Activated CD4-positive, alpha-beta T cell treated with anti-CD3 and anti-CD28 coated beads, Interleukin-2, Interleukin-4, amounts not matched to agents 100 ng/mL and 50 ng/mL, durations not matched to agents 16 hours and 8 hours (primary cell): Measurements from ENCODE around the gene DHRSX.
"Not testable (repeated sequence)": the region's sequence is repeated elsewhere in the genome, so short reads cannot be mapped to it uniquely, and the experiment has no call there.

Experiments used
- DNase-seq: peaks from one replicate; pipeline ENCODE4 v3.0.0-alpha.2; 2020; ENCODE audit warnings: low spot score

DHRSX gene

DNA sequence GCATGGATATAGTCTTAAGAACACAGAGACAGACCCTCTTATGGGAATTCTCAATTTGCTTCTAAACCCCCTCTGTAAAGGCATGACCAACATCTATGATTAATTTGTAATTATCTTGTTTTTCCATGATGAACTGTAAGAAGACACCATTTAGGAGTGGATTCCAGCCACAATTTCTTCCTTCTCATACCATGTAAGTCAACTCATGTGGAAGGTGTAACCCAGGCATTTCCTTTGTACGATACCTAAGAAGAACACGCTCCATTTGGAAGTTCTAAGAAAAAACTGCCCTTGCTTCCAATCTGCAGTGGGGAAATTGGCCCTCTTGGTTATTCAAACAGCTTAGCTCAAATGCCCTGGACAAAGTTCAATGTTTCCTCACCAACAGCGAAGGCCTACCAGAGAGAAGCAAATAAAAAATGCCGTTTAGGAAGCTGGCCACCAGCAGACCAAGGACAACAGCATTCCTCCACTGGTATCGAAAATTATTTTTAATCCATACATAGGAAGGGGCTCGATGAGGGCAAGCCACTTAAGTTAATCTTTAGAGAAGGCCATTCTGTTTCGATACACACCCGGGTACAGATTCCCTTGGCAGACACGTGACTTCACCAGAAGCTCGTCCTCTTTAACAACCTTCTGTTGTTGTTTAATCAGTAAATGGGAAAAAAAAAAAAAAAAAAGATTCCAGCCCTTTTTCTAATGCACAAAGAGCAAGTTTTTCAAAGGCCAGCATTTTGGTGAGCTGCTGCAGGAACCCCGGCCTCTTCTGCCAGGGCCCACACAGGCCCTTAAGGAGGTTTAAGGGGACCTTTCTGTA, 2.6 kb downstream of the DHRSX start:
- no peak for DNase-seq

DNA sequence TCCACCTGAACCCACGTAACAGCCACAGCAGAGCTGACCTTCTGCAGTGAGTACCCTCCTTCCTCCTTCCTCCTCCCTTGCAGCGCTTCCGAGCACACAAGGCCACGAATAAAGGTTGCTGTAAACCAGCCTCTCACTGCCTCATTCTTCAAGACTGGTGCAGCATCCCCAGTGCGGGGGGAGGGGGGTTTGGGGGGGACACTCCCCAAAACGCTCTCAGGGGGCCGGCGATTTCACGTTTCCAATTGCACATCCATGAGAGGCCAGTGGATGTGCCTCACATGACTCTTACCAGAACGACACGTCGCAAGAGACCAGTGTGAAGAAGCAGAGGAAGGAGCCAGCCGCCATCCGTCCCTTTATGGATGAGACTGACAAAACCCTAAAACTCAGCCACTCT, 5.2 kb downstream of the DHRSX start:
- DNase-seq, result no peak

DNA sequence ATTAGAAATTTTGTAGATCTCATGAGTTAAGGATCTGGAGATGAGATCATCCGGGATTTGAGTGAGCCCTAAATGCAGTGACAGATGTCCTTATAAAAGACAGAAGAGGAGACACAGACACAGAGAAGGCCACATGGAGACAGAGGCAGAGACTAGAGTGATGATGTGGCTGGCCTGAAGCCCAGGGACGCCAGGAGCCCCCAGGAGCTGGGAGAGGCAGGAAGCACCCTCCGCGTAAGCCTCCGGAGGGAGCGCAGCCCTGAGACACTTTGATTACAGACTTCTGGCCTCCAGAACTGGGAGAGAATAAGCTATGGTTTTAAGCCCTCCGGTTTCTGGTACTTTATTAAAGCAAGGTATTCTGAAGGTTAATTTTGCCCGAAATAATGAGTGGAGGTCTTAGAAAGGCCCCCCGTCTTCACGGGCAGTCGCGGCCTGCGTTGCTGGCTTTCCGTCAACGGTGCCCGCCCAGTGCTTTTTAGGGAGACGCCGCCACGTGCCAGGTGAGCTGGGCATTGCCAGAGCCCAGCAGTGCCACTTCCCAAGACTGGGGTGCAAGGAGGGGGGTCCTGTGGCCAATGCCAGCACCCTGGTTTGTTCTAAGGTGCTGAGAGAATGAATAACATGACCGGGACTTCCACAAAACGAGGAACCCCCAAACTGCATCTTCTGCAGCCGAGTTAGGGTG, 8.1 kb downstream of the DHRSX start:
- DNase-seq, result no peak

DNA sequence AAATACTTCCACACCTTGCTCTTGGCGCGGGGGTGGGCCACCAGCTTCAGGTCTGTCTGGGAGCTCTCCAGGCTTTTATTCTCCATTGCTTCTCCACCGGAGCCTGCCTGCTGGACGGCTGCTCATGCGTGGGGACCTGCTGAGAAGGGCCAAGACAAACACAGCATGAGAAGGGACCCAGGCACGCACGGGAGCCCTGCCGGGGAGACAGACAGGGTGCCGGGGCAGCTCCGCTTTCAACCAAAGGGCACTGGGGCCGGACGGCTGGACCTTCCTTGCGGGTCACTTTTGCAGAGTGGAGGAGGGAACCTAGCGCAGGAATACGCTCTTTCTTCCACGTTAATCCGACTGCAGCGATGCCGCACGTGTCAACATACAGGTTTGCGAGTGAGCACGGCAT, 10.1 kb downstream of the DHRSX start:
- no peak for DNase-seq

DNA sequence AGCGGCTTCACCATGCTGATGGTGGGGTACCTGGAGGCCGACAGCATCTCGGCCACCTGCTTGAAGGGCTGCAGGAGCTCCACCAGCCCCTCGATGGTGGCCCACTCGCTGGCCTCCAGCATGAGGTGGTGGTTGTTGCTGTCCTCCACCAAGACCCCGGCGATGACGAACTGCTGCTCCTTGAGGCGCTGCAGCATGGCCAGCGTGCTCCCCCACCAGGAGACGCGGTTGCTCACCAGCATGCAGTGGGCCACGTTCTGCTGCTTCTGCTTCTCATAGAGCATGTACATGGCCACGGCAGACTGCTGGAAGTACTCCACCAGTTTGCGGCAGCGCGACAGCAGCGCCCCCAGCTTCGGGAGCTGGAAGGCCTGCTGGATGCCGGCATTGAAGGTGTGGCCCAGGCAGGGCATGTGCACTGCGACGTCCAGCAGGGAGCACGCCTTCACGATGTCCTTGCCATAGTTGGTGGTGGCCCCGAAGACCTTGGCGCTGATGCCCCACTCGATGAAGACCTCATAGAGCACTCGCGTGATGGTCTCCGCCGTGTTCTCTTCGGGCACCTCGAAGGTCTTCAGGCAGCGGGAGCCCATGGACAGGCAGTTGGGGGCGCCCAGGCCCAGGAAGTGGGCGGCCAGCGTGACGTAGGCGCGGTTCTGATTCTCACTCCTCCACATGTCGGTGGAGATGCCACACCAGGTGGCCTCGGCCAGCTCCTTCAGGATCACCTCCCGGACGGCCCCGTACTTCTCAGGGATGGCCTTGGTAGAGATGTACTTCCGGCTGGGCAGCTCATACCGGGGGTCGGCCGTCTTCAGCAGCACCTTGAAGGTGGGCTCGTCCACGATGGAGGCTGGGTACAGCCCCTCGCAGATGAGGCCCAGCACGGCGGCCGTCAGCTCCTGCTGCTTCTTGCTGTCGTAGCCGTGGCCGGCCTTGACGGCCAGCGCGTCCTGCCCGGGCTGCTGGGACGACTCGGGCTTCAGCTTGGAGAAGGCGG, 11.0 kb downstream of the DHRSX start:
- DNase-seq, result no peak

DNA sequence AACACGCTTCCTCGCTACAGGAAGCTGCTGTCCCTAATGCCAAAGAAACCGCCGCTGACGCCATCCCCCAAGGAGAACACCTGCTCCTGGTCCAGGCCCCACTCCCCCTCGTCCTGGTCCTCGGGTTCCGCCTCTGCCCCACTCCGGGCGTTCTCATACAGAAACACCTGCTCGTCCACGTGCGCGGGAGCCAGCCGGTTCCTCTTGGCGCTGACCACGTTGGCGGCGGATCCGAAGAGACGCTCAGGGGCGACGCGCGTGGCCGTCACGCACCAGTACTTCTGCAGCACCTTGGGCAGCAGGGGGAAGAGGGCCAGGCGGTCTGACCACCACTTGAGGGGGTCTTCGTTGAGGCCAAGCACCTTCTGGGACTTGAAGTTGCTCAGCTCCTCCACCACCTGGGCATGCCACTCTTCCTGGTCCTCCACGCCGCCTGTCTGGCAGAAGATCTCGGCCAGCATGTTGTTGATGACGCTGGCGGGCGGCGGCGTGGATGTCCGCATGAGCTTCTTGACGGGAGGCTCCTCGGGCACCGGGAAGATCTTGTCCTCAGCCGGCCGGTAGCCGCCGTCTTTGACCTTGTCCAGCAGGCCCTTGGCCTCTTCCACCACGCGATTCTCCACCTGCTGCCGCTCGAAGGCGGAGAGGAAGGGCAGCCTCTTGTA, 12.0 kb downstream of the DHRSX start:
- no peak for DNase-seq

DNA sequence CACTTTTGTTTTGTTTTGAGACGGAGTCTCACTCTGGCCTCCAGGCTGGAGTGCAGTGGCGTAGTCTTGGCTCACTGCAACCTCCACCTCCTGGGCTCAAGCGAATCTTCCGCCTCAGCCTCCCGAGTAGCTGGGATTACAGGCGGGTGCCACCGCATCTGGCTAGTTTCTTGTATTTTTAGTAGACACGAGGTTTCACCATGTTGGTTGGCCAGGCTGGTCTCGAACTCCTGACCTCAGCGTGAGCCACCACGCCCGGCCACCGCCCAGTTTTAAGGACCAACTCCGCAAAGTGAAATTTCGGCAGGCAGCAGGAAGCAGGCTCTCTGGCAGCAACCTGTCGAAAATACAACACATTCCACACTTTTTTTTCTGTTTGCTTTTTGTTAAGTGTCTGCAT, 13.4 kb downstream of the DHRSX start:
- DNase-seq, result no peak

DNA sequence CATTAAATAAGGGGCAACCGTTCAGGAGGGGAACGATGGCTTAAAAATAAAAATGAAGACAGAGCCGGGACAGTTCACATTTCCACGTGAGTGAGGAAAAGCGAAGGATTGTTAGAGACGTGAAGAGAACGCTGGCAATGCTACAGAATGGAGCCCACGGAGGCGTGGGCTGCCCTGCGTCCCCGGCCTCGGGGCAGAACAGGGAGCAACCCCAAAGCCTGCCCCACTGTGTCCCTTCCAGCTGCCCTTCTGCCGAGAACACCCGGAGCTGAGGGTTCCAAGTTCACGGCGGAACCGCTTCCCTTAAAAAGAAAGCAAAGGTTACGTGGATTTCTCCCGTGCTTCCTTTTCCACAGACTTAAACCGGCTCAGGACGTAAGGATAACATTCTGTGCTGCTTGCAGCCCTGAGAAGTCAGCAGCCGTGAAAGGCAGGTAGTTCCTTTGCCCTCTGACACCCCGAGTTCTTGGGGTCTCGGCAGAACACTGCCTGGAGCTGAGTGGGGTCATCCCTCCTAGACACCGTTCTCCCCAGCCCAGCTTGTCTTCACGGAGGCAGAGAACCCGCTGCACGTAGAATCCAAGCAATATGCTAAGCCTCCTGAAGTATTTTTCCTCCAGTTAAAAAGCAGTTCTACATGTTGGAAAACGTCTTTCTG, 14.2 kb downstream of the DHRSX start:
- DNase-seq, result no peak

DNA sequence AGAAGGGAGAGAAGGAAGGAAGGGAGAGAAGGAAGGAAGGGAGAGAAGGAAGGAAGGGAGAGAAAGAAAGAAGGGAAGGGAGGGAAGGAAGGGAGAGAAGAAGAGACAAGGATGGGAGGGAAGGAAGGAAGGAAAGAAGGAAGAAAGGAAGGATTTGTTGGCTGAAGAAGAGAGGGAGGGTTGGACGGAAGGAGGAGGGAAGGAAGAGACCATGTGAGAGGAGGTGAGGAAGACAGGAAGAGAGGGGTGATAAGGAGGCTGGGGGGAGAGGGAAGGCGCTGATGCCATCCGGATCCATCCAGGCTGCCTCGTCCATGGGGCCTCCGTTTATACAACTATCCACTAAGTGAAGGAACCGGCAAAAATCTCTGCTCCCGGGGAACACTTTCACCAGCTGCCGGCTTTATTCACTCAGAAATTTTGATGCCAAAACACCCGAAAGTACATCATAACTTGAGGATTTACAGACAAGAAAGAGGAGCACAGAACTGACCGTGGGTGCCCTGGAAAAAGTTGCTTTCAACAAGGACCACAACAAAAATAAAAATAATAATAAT, 14.9 kb downstream of the DHRSX start:
- no peak for DNase-seq

DNA sequence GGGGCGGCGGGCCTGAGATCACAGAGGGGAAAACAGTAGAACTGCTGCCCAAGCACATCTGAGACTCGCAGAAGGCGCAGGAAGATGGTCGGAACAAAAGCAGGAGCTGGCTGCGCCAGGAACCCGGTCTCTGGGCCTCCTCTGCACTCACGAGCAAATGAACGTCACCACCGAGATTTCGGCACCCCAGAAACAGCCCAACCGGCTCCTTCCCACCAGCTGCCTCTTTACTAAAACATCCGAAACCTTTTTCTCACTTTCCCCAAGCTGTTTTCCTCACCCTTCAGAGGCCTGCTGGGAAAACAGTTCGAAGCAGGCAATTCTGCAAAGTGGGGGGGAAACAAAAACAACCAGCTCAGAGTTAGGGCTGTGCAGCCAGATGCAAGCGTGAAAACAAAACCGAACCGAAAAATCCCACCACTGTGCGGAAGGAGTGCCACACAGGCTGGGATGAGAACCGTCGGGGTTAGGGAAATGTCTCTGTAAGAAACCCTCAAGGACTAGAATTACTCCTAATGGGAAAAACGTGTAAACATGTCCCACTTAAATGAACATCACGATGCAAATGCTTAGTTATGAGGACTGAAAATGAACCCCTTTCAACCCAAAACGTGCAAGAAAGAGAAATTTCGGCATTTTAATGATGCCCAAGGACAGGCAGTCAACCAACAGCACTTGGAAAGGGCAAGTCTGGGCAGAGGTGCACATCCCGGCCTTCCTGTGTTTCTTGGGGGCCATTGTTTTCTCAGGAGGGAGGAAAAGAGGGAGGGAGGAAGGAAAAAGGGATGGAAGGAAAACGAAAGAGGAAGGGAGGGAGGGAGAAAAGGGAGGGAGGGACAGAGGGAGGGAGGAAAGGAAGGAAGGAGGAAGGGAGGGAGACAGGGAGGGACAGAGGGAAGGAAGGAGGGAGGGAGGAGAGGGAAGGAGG, 15.8 kb downstream of the DHRSX start:
- no peak for DNase-seq

DNA sequence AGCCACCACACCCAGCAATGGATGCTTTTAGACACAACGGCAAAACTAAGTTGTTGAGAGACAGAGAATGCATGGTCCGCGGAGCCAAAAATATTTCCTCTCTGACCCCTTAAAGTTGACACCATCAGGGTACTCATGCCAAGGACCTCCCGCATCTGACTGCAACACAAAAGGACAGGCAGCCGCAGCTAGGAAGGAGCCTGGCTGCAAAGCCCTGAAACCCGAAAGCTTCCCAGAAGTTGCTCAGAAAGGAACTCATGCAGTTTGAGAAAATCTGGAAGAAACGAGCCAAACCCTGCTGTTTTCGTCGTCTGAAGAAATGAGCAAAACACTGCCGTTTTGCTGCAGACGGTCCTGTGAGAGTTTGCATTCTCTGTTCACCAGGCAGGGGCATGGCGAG, 16.5 kb downstream of the DHRSX start:
- DNase-seq, result no peak

DNA sequence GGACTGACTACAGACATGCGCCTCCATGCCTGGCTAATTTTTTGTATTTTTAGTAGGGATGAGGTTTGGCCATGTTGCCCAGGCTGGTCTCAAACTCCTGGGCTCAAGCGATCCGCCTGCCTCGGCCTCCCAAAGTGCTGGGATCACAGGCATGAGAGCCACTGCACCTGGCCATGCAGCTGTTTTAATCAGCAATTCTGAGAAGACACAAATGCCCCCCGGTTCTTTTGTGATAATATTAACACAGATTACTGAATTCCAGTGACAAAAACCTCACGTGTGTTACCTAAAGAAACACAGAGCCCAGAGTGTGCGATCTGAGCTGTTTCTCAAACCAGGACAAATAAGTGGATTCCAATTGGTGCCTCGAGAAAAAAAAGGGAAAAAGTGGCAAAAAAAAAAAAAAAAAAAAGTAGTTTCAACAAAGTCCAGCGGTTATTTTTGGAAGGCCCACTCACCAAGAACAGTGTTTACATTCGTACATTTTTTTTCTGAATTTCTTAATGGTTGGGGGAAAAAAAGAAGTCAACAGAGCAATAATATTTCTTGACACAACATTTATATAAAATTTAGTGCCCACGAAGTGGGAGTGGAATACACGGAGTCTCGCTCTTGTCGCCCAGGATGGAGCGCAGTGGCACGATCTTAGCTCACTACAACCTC, 17.2 kb downstream of the DHRSX start:
- DNase-seq, result no peak

DNA sequence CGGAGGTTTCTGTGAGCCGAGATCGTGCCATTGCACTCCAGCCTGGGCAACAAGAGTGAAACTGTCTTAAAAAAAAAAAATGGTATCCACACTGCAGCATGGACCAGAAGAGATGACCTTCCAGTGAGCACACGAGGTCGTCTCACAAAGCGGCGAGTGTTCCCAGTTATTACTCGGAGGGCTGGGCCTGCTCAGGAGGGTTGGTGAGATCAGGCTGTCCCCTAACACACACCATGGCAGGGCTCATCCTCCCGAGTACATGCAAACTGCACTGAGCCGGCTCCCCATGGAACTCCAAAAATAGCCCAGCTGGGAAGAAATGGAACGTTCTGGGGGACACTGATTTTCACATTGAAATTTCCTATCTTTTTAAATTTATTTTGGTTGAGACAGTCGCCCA, 19.2 kb downstream of the DHRSX start:
- DNase-seq, result not testable (repeated sequence)

DNA sequence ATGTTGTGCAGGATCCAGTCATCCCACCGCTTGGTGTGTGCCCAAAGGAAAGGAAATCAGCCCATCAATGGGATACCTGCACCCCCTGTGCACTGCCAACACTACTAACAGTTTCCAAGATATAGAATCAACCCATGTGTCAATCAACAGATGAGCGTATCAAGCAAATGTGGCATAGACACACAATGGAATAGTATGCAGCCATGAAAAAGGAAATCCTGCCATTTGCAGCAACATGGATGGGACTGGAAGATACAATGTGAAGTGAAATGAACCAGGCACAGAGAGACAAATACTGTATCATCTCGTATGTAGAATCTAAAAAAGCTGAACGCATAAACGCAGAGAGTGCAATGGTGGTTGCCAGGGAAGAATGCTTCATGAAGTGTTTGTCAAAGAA, 20.8 kb downstream of the DHRSX start:
- not testable (repeated sequence) for DNase-seq

DNA sequence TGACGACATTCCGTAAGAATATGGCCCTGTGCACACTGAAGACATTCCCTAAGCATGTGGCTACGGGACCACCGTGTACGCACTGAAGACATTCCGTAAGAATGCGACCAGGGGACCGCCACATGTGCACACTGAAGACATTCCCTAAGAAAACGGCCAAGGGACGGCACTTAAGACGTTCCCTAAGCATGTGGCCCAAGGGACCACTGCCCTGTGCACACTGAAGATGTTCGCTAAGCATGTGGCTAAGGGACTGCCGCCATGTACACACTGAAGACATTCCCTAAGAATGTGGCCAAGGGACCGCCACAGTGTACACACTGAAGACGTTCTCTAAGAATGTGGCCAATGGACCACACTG, 21.4 kb downstream of the DHRSX start:
- DNase-seq, result no peak

DNA sequence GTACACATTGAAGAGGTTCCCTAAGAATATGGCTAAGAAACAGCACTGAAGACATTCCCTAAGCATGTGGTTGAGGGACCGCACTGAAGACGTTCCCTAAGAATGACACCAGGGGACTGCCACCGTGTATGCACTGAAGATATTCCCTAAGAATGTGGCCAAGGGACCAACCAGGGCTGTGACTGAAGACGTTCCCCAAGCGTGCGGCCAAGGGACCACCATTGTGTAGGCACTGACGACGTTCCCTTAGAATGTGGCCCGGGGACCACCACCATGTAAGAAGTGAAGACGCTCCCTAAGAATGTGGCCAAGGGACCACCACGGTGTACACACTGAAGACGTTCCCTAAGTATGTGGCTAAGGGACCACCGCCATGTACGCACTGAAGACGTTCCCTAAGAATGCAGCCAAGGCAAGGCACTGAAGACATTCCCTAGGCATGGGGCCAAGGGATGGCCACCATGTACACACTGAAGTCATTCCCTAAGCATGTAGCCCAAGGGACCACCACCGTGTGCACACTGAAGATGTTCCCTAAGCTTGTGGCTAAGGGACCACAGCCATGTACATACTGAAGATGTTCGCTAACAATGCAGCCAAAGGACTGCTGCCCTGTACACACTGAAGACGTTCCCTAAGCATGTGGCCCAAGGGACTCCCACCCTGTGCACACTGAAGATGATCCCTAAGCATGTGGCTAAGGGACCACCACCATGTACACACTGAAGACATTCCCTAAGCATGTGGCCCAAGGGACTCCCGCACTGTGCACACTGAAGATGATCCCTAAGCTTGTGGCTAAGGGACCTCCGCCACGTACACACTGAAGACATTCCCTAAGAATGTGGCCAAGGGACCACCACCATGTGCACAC, 22.0 kb downstream of the DHRSX start:
- no peak for DNase-seq

DNA sequence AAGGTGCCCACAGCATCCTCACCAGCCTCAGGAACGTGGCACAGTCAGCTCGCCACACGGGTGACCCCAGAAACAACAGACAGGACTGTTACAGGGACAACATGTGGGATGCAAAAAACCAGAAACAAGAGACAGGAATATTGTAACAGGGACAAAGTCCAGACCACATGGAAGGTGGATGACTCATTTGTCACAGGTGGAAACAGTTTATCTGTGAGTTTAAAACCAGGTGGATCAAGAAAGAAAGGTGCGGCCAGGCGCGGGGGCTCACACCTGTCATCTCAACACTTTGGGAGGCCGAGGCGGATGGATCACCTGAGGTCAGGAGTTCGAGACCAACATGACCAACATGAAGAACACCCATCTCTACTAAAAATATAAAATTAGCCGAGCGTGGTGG, 23.5 kb downstream of the DHRSX start:
- DNase-seq, result not testable (repeated sequence)

DNA sequence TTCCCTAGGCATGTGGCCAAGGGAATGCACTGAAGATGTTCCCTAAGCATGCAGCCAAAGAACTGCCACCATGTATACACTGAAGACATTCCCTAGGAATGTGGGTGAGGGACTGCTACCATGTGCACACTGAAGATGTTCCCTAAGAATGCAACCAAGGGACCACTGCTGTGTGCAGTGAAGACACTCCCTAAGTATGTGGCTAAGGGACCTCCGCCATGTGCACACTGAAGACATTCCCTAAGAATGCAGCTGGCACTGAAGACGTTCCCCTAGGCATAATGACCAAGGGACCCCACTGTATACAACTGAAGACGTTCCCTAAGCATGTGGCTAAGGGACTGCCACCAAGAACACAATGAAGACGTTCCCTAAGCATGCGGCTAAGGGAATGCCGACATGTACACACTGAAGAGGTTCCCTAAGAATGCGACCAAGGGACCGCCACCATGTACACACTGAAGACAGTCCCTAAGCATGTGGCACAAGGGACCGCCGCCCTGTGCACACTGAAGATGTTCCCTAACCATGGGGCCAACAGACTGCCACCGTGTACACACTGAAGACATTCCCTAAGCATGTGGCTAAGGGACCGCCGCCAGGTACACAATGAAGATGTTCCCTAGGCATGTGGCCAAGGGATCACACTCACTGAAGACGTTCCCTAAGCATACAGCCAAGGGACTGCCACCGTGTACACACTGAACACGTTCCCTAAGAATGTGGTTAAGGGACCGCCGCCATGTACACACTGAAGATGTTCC, 25.6 kb downstream of the DHRSX start:
- no peak for DNase-seq
